NT2/D1 (cell line): ENCODE measurements around the gene RNU6-9.

Experiments used
- SUZ12 ChIP-seq: IDR thresholded peaks from 2 replicates; pipeline ENCODE4 v1.6.1; 2011; ENCODE audit not compliant: insufficient read length, insufficient read depth; ENCODE audit errors: extremely low read depth
- YY1 ChIP-seq: IDR thresholded peaks from 2 replicates; pipeline ENCODE4 v1.6.1; 2011; ENCODE audit not compliant: insufficient read length, insufficient read depth
- ZNF274 ChIP-seq: IDR thresholded peaks from 2 replicates; pipeline ENCODE4 v1.6.1; 2011; ENCODE audit warnings: mild to moderate bottlenecking, low read depth, low read length

DNA sequence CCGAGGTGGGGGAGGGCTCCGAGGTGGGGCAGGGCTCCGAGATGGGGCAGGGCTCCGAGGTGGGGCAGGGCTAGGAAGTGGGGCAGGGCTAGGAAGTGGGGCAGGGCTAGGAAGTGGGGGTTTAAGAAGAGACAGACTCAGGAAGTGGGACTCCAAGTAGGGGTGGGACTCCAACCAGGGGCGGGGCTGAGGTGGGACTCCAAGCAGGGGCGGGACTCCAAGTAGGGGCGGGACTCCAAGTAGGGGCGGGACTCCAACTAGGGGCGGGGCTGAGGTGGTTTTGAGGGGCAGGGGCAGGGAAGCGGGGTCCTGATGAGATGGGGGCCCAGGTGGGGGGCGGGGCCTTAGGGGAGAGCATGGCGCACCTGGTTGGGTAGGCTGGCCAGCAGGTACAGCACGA, 20.2 kb upstream of the RNU6-9 start:
- TF ChIP-seq YY1 (no peak), SUZ12 (no peak), ZNF274 (no peak)
